SK-N-SH treated with all-trans-retinoic acid at 6 μM for 48 hours (cell line): ENCODE results near the gene AUTS2.

ENCODE experiments used
- ATAC-seq: fragments of 200-7000 bp; cut with Tn5 transposase; 3 replicates; pipeline ENCODE4 v1.9.1; 2020; ENCODE audit warnings: mild to moderate bottlenecking, moderate library complexity
- ARNTL ChIP-seq: fragments of 450-650 bp; formaldehyde crosslinking; IDR thresholded peaks from 2 replicates; pipeline ENCODE4 v1.5.0; 2020; ENCODE audit warnings: low read depth, mild to moderate bottlenecking, moderate library complexity, borderline replicate concordance
- BACH2 ChIP-seq: fragments of 250-450 bp; sonication (Bioruptor Pico); IDR thresholded peaks from 2 replicates; pipeline ENCODE4 v1.9.0; 2021; ENCODE audit warnings: mild to moderate bottlenecking, borderline replicate concordance
- CREB5 ChIP-seq: fragments of 250-450 bp; sonication (Bioruptor Pico); IDR thresholded peaks from 2 replicates; pipeline ENCODE4 v1.5.1; 2020; ENCODE audit warnings: low read depth, mild to moderate bottlenecking, moderate library complexity
- CSDC2 ChIP-seq: fragments of 250-450 bp; sonication (Bioruptor Pico); IDR thresholded peaks from 2 replicates; pipeline ENCODE4 v1.5.0; 2020; ENCODE audit warnings: mild to moderate bottlenecking, moderate library complexity
- CSRNP3 ChIP-seq: fragments of 250-450 bp; sonication (Bioruptor Pico); IDR thresholded peaks from 2 replicates; pipeline ENCODE4 v1.5.1; 2021; ENCODE audit warnings: mild to moderate bottlenecking, moderate library complexity
- ESRRG ChIP-seq: fragments of 250-450 bp; sonication (Bioruptor Pico); IDR thresholded peaks from 2 replicates; pipeline ENCODE4 v1.6.1; 2021; ENCODE audit warnings: mild to moderate bottlenecking
- GLIS3 ChIP-seq: fragments of 250-450 bp; sonication (Bioruptor Pico); IDR thresholded peaks from 2 replicates; pipeline ENCODE4 v1.5.0; 2020; ENCODE audit warnings: mild to moderate bottlenecking, moderate library complexity
- ISL1 ChIP-seq: fragments of 250-450 bp; sonication (Bioruptor Pico); IDR thresholded peaks from 2 replicates; pipeline ENCODE4 v2.1.2; 2022; ENCODE audit warnings: mild to moderate bottlenecking, moderate library complexity
- OSR1 ChIP-seq: fragments of 250-450 bp; sonication (Bioruptor Pico); IDR thresholded peaks from 2 replicates; pipeline ENCODE4 v1.8.0; 2022; ENCODE audit warnings: moderate library complexity, mild to moderate bottlenecking, inconsistent platforms
- PATZ1 ChIP-seq: fragments of 250-450 bp; sonication (Bioruptor Pico); IDR thresholded peaks from 2 replicates; pipeline ENCODE4 v1.8.0; 2020; ENCODE audit warnings: mild to moderate bottlenecking, moderate library complexity, borderline replicate concordance
- POU6F1 ChIP-seq: fragments of 250-450 bp; sonication (Bioruptor Pico); IDR thresholded peaks from 2 replicates; pipeline ENCODE4 v1.8.0; 2021; ENCODE audit warnings: low read depth, mild to moderate bottlenecking, moderate library complexity, borderline replicate concordance
- PPARA ChIP-seq: fragments of 250-450 bp; sonication (Bioruptor Pico); IDR thresholded peaks from 2 replicates; pipeline ENCODE4 v1.5.0; 2020; ENCODE audit warnings: mild to moderate bottlenecking, borderline replicate concordance
- RARB ChIP-seq: fragments of 250-450 bp; sonication (Bioruptor Pico); IDR thresholded peaks from 2 replicates; pipeline ENCODE4 v1.8.0; 2021; ENCODE audit warnings: mild to moderate bottlenecking, moderate library complexity
- SNAI2 ChIP-seq: fragments of 250-450 bp; sonication (Bioruptor Pico); IDR thresholded peaks from 2 replicates; pipeline ENCODE4 v1.5.0; 2020; ENCODE audit warnings: mild to moderate bottlenecking, moderate library complexity
- TCF4 ChIP-seq: fragments of 250-450 bp; sonication (Bioruptor Pico); IDR thresholded peaks from 2 replicates; pipeline ENCODE4 v1.8.0; 2021; ENCODE audit warnings: mild to moderate bottlenecking, moderate library complexity, borderline replicate concordance
- TOX ChIP-seq: fragments of 250-450 bp; sonication (Bioruptor Pico); IDR thresholded peaks from 2 replicates; pipeline ENCODE4 v1.8.0; 2021; ENCODE audit warnings: mild to moderate bottlenecking, moderate library complexity, borderline replicate concordance
- ZC3H10 ChIP-seq: fragments of 250-450 bp; sonication (Bioruptor Pico); IDR thresholded peaks from 2 replicates; pipeline ENCODE4 v1.5.1; 2021; ENCODE audit warnings: mild to moderate bottlenecking, moderate library complexity
- ZFP3 ChIP-seq: fragments of 250-450 bp; sonication (Bioruptor Pico); IDR thresholded peaks from 2 replicates; pipeline ENCODE4 v1.5.0; 2020; ENCODE audit warnings: mild to moderate bottlenecking, moderate library complexity
- ZNF565 ChIP-seq: fragments of 450-650 bp; formaldehyde crosslinking; conservative IDR thresholded peaks from 2 replicates; pipeline ENCODE4 v1.5.0; 2020; ENCODE audit warnings: low read depth, mild to moderate bottlenecking, moderate library complexity
- ZNF70 ChIP-seq: fragments of 450-650 bp; formaldehyde crosslinking; IDR thresholded peaks from 2 replicates; pipeline ENCODE4 v1.5.0; 2020; ENCODE audit warnings: mild to moderate bottlenecking, moderate library complexity
- ZNF8 ChIP-seq: fragments of 450-650 bp; formaldehyde crosslinking; IDR thresholded peaks from 2 replicates; pipeline ENCODE4 v1.5.0; 2020; ENCODE audit warnings: mild to moderate bottlenecking, moderate library complexity

AUTS2 gene

GRCh38 chr7:69934144-69934903, 336.0 kb downstream of the AUTS2 start:
- TF ChIP-seq ZNF8 (CRISPR knock-in tag), result peak; percentile 16; the same call in 1 of the 2 replicates
- no peak for TF ChIP-seq ESRRG (CRISPR knock-in tag)
- no peak for TF ChIP-seq PPARA (CRISPR knock-in tag)
- TF ChIP-seq TCF4, result peak; percentile 51; the same call in 1 of the 2 replicates
- TF ChIP-seq OSR1 (CRISPR knock-in tag), result no peak
- no peak for TF ChIP-seq CSRNP3
- peak; percentile 83 for ATAC-seq

GRCh38 chr7:69935107-69935506, 336.8 kb downstream of the AUTS2 start:
- TF ChIP-seq BACH2 (CRISPR knock-in tag) (no peak), ZNF565 (no peak), PATZ1 (no peak)
- TF ChIP-seq, all 23 proteins: peak for 0
- ATAC-seq, result no peak; the same call in 1 of the 3 replicates

GRCh38 chr7:69937097-69937496, 338.8 kb downstream of the AUTS2 start:
- TF ChIP-seq TOX (CRISPR knock-in tag) (no peak), ZFP3 (no peak), PATZ1 (no peak), ZNF565 (no peak), ISL1 (no peak), ZC3H10 (no peak), PPARA (CRISPR knock-in tag) (no peak), CREB5 (CRISPR knock-in tag) (no peak)
- no peak for ATAC-seq

- no peak for TF ChIP-seq TCF4
- TF ChIP-seq ZNF8 (CRISPR knock-in tag), result no peak
- no peak for TF ChIP-seq CREB5 (CRISPR knock-in tag)
- TF ChIP-seq GLIS3, result no peak
- no peak for TF ChIP-seq BACH2 (CRISPR knock-in tag)
- no peak for TF ChIP-seq RARB (CRISPR knock-in tag)
- no peak for TF ChIP-seq ISL1
- TF ChIP-seq TOX (CRISPR knock-in tag), result no peak
- no peak for TF ChIP-seq ZNF70 (CRISPR knock-in tag)
- no peak for TF ChIP-seq CSDC2 (CRISPR knock-in tag)
- TF ChIP-seq PATZ1, result no peak
- no peak for TF ChIP-seq ZC3H10
- no peak for TF ChIP-seq ARNTL
- no peak for TF ChIP-seq SNAI2 (CRISPR knock-in tag)
- TF ChIP-seq POU6F1, result no peak
- TF ChIP-seq ESRRG (CRISPR knock-in tag), result no peak
- no peak for TF ChIP-seq ZFP3
- no peak for ATAC-seq
Observed at GRCh38 chr7:69939317-69939716, 341.0 kb downstream of the AUTS2 start.
